Adrenal gland (tissue), 5 donors: ENCODE data around the gene ADK.
"Not testable (repeated sequence)": the region's sequence is repeated elsewhere in the genome, so short reads cannot be mapped to it uniquely, and the experiment has no call there.

Experiments used
- POLR2A ChIP-seq, 2 donors: fragments of 450-650 bp; IDR thresholded peaks; one replicate each; pipeline ENCODE4 v1.6.1; 2017; ENCODE audit warnings: antibody characterized with exemption in 2 of 2, mild to moderate bottlenecking in 2 of 2, moderate library complexity in 1 of 2
- TF ChIP-seq, protein P1 (sequence below), 6 experiments: fragments of 450-650 bp in 4 of 6; fragments of 200-600 bp in 2 of 6; sonication (generic) in 1 of 6; IDR thresholded peaks; 1 replicate in 5 of 6; 2 replicates in 1 of 6; pipeline versions ENCODE4 v1.5.1 to v1.8.0; 2016 to 2021; ENCODE audit warnings: antibody characterized with exemption in 6 of 6, mild to moderate bottlenecking in 2 of 6, moderate library complexity in 1 of 6
- donor health status: DM: no; HTN: no; CAD: no.

DNA sequence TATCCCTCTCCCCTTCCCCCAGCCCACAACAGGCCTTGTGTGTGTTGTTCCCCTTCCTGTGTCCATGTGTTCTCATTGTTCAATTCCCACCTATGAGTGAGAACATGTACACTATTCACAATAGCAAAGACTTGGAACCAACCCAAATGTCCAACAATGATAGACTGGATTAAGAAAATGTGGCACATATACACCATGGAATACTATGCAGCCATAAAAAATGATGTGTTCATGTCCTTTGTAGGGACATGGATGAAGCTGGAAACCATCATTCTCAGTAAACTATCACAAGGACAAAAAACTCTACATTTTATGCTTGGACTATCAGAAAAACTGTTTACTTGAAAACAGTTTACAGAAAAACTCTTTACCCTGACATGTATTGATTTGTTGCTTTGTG lies 347.6 kb downstream of the ADK start:
- TF ChIP-seq, protein P1, sequence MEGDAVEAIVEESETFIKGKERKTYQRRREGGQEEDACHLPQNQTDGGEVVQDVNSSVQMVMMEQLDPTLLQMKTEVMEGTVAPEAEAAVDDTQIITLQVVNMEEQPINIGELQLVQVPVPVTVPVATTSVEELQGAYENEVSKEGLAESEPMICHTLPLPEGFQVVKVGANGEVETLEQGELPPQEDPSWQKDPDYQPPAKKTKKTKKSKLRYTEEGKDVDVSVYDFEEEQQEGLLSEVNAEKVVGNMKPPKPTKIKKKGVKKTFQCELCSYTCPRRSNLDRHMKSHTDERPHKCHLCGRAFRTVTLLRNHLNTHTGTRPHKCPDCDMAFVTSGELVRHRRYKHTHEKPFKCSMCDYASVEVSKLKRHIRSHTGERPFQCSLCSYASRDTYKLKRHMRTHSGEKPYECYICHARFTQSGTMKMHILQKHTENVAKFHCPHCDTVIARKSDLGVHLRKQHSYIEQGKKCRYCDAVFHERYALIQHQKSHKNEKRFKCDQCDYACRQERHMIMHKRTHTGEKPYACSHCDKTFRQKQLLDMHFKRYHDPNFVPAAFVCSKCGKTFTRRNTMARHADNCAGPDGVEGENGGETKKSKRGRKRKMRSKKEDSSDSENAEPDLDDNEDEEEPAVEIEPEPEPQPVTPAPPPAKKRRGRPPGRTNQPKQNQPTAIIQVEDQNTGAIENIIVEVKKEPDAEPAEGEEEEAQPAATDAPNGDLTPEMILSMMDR (IDR thresholded peaks at IDR 0.05): not testable (repeated sequence)
- not testable (repeated sequence) for TF ChIP-seq POLR2A (IDR thresholded peaks at IDR 0.05)
